ENCODE results near the gene SYNPO.

DNA sequence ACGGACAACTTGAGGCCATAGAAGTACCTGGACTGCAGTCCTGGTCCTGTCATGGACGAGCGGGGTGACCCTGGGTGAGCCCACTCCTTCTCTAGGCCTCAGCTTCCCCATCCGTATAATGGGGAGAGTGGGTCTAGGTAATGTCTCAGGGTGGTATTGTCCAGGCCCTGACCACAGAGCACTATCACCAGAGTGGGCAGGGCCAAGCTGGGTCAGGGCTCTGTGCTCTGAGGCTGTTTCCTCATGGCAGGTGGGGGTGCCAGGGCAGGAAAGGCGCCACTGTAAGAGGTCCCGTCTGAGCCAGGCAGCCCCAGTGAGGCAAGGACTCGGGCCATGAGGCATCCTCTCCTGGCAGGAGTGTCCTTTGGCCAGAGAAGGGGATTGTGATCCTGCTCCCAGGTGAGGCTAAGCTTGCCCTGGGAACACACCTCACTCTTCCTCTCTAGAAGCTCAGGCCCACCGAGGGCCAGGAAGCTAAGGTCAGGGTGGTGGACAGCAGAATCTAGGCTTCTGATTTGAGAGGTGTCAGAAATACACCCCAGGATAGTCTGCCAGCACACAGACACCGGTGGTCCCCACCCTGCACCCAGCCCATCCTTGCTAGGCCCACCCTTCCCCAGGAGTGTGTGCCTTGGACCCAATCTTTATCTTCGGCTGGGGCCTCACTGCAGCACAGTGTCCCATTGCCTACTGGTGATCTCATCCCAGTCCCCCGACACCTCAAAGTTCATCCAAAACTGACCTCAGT lies 19.1 kb downstream of the SYNPO start:
- TF ChIP-seq, protein P1, sequence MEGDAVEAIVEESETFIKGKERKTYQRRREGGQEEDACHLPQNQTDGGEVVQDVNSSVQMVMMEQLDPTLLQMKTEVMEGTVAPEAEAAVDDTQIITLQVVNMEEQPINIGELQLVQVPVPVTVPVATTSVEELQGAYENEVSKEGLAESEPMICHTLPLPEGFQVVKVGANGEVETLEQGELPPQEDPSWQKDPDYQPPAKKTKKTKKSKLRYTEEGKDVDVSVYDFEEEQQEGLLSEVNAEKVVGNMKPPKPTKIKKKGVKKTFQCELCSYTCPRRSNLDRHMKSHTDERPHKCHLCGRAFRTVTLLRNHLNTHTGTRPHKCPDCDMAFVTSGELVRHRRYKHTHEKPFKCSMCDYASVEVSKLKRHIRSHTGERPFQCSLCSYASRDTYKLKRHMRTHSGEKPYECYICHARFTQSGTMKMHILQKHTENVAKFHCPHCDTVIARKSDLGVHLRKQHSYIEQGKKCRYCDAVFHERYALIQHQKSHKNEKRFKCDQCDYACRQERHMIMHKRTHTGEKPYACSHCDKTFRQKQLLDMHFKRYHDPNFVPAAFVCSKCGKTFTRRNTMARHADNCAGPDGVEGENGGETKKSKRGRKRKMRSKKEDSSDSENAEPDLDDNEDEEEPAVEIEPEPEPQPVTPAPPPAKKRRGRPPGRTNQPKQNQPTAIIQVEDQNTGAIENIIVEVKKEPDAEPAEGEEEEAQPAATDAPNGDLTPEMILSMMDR (optimal IDR thresholded peaks at IDR 0.05 in 1 of 3, IDR thresholded peaks at IDR 0.05 in 1 of 3, conservative IDR thresholded peaks at IDR 0.05 in 1 of 3; ENCODE audit: extremely low read depth in 1 of 3, insufficient read depth in 2 of 3, low read length in 3 of 3): no peak
- TF ChIP-seq EZH2 (IDR thresholded peaks at IDR 0.05; ENCODE audit: low read length): no peak
